ENCODE data around the gene CCDC18. TPM values are rescaled to one million over a fixed set of nuclear protein-coding genes. Genes with fewer than 3 reads are reported as not detected.

The CCDC18 gene
- polyA plus RNA-seq, 3 donors, result 2.8 to 5.9 (median 4.4) TPM

GRCh38 chr1:93255222-93256079 lies 74.9 kb downstream of the CCDC18 start:
- Histone ChIP-seq H3K27ac (ENCODE audit: low read depth in 1 of 2, low read length in 2 of 2) (peak overlapping the region in 1 of 2 donors; percentile 36), H3K79me2 (ENCODE audit: insufficient read depth, low read length) (peaks cover 7% of the 10 kb centered on the region), H3K9me3 (replicated peaks in 1 of 2; ENCODE audit: control insufficient read depth in 1 of 2, insufficient read depth in 1 of 2, low read length in 2 of 2) (peaks cover 0 to 4% of the 10 kb centered on the region in 2 donors), H3K9ac (ENCODE audit: insufficient read depth, low read length, poor library complexity, severe bottlenecking) (no peak overlapping the region), H4K20me1 (ENCODE audit: insufficient read depth, low read length) (no peaks in the 10 kb centered on the region), H3K4me1 (ENCODE audit: control insufficient read depth in 1 of 2, insufficient read depth in 2 of 2, low read length in 2 of 2) (no peaks in the 10 kb centered on the region), H3K27me3 (ENCODE audit: control insufficient read depth in 2 of 2, insufficient read depth in 2 of 2, low read length in 2 of 2) (no peaks in the 10 kb centered on the region), H3K4me2 (replicated peaks; ENCODE audit: extremely low read depth, low read length, poor library complexity, severe bottlenecking) (no peak overlapping the region), H3K4me3 (replicated peaks in 1 of 3; ENCODE audit: low read depth in 2 of 3, low read length in 3 of 3) (no peak overlapping the region), H2AFZ (ENCODE audit: insufficient read depth, low read depth, low read length, poor library complexity, severe bottlenecking) (no peak overlapping the region), H3K36me3 (replicated peaks in 1 of 2; ENCODE audit: control insufficient read depth in 1 of 2, insufficient read depth in 2 of 2, low read length in 2 of 2) (peaks cover 15 to 55% of the 10 kb centered on the region in 2 donors)
- WGBS (ENCODE audit: insufficient coverage), result 89% methylated on average over 5 of the region's 8 CpGs
- Mint-ChIP-seq H3K27ac (peak overlapping the region in 3 of 7 donors; percentile 80 to 81 (median 81)), H3K36me3 (peaks cover 28 to 53% of the 10 kb centered on the region in 2 donors), H3K4me1 (peaks cover 4% of the 10 kb centered on the region), H3K27me3 (ENCODE audit: low read depth in 3 of 3) (no peaks in the 10 kb centered on the region), H3K9me3 (peaks cover 0 to 8% (median 2%) of the 10 kb centered on the region in 7 donors), H3K4me3 (no peak overlapping the region)
- DNase-seq, result no peak
- intact Hi-C loops (cut with micrococcal nuclease), result no loop called here
- TF ChIP-seq CTCF (IDR thresholded peaks at IDR 0.05), result no peak

- H3K79me2 ChIP-seq (ENCODE audit: insufficient read depth, low read length), result peaks cover 7% of the 10 kb centered on the region
- intact Hi-C loops (cut with micrococcal nuclease), result no loop called here
- Mint-ChIP-seq H3K9me3 (peaks cover 2 to 9% (median 5%) of the 10 kb centered on the region in 7 donors), H3K4me1 (peaks cover 4% of the 10 kb centered on the region), H3K27ac (peak overlapping the region in 1 of 7 donors; percentile 46), H3K36me3 (peaks cover 31 to 56% of the 10 kb centered on the region in 2 donors), H3K27me3 (ENCODE audit: low read depth in 3 of 3) (no peaks in the 10 kb centered on the region), H3K4me3 (no peak overlapping the region)
- H4K20me1 ChIP-seq (ENCODE audit: insufficient read depth, low read length), result no peaks in the 10 kb centered on the region
- no peak overlapping the region for H3K27ac ChIP-seq (ENCODE audit: low read depth in 1 of 2, low read length in 2 of 2)
- peaks cover 2 to 4% of the 10 kb centered on the region in 2 donors for H3K9me3 ChIP-seq (replicated peaks in 1 of 2; ENCODE audit: control insufficient read depth in 1 of 2, insufficient read depth in 1 of 2, low read length in 2 of 2)
- H3K4me1 ChIP-seq (ENCODE audit: control insufficient read depth in 1 of 2, insufficient read depth in 2 of 2, low read length in 2 of 2), result no peaks in the 10 kb centered on the region
- no peak overlapping the region for H3K4me2 ChIP-seq (replicated peaks; ENCODE audit: extremely low read depth, low read length, poor library complexity, severe bottlenecking)
- TF ChIP-seq CTCF (IDR thresholded peaks at IDR 0.05), result no peak
- DNase-seq, result no peak
- no peak overlapping the region for H3K9ac ChIP-seq (ENCODE audit: insufficient read depth, low read length, poor library complexity, severe bottlenecking)
- H3K36me3 ChIP-seq (replicated peaks in 1 of 2; ENCODE audit: control insufficient read depth in 1 of 2, insufficient read depth in 2 of 2, low read length in 2 of 2), result peaks cover 17 to 63% of the 10 kb centered on the region in 2 donors
- no peak overlapping the region for H3K4me3 ChIP-seq (replicated peaks in 1 of 3; ENCODE audit: low read depth in 2 of 3, low read length in 3 of 3)
- no CpG with 5 or more reads among the region's 2 CpGs for WGBS (ENCODE audit: insufficient coverage)
- H3K27me3 ChIP-seq (ENCODE audit: control insufficient read depth in 2 of 2, insufficient read depth in 2 of 2, low read length in 2 of 2), result no peaks in the 10 kb centered on the region
- no peak overlapping the region for H2AFZ ChIP-seq (ENCODE audit: insufficient read depth, low read depth, low read length, poor library complexity, severe bottlenecking)
These were observed 75.9 kb downstream of the CCDC18 start for GRCh38 chr1:93256433-93256832.
